ENCODE measurements around the gene C12orf54. TPM values are rescaled to one million over a fixed set of nuclear protein-coding genes. Genes with fewer than 3 reads are reported as not detected.

C12orf54 gene
- total RNA-seq = not detected in 2 replicates

DNA sequence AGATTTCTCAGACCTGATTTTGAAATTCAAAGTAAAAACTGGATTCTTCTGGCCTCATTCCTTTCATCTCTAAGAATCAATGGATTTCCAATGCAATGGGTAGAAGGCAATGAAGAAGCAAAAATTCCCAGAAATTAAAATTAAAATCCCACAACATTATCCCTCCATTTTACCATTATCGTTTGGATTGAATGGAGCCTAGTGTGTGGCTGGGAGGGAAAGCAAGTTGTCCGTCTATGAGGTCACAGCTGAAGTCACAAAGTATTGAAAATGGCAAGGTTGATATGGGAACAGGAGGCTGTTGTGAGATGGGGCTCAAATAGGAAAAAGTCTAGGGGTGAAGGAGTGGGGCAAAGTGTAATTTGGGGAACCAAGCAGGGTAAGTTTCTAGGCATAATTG lies at the start of gene C12orf54:
Gene C12orf54, plus strand, starts transcription at position 301 of the 400 bp plus-strand sequence. CDS start 799 bp downstream, outside the sequence.

DNA sequence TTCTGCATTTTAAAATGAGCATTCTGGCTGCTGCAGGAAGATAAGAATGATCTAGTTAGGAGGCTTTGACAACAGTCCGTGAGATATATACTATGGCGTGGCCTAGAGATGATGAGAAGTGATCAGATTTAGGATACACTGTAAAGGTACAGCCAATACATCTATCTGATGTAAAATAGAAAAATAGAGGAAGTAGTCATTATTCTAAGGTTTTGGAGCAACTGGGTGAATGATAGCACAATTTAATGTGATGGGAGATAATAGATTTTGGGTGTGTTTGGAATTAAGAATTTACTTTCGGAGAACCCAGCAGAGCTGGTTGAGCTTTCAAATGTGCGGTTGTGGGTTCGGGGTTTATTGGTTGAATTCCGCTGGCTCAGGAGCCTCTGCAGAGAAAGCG lies 10.0 kb upstream of the C12orf54 start, which contains the start of gene ANP32D:
Gene ANP32D, plus strand, starts transcription at position 301 of the 400 bp plus-strand sequence. CDS start 106 bp downstream, outside the sequence.

DNA sequence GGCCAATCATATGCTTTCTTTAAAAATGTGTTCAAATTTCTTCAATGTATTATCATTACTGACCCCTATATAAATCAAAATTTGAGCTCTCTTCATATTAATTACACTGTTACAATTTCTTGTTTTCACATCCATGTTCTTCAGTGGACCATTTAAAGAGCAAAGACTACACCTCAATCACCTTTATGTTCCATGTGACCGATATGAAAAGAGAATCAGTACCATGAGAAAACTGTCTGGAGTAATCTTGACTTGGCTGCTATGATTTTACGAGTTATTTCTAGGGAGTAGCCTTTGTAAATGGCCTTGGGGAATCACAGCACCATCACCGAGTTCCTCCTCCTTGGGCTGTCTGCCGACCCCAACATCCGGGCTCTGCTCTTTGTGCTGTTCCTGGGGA lies 43.0 kb downstream of the C12orf54 start, which contains the start of gene OR8S1:
Gene OR8S1, plus strand, starts transcription at position 301 of the 400 bp plus-strand sequence. Its CDS starts 0 bp downstream, at position 301.

Other genes starting within 250 kb of the C12orf54 start
- 2.8 and 13.7 TPM in 2 replicates for gene ZNF641, start 131.6 kb upstream of the C12orf54 start, total RNA-seq
- not detected in 2 replicates for gene ANP32D, start 9.9 kb upstream of the C12orf54 start, total RNA-seq
- not detected in 2 replicates for gene OR8S1, start 43.1 kb downstream of the C12orf54 start, total RNA-seq
- not detected in 2 replicates for gene LALBA, start 87.5 kb downstream of the C12orf54 start, total RNA-seq
- gene KANSL2, start 199.7 kb downstream of the C12orf54 start, total RNA-seq = 38.9 and 40.3 TPM in 2 replicates
- gene CCNT1, start 234.2 kb downstream of the C12orf54 start, total RNA-seq = 12.9 and 14.1 TPM in 2 replicates

All from pericardium fibroblast (primary cell).